ENCODE data around the gene SYPL1.

SYPL1 gene

GRCh38 chr7:106117786-106118544 lies 5.9 kb upstream of the SYPL1 start:
- Histone ChIP-seq H3K9ac (ENCODE audit: insufficient read length) (no peak overlapping the region), H3K4me3 (no peak overlapping the region), H3K27ac (no peak overlapping the region), H3K9me3 (ENCODE audit: low read depth, low read length) (no peaks in the 10 kb centered on the region), H3K36me3 (ENCODE audit: insufficient read depth, low read length) (no peaks in the 10 kb centered on the region)
- TF ChIP-seq EZH2 (IDR thresholded peaks at IDR 0.05) = no peak
- no peak for TF ChIP-seq POLR2AphosphoS5 (IDR thresholded peaks at IDR 0.05; ENCODE audit: borderline replicate concordance, low read depth, low read length)
- TF ChIP-seq FOXP2 (optimal IDR thresholded peaks at IDR 0.05; ENCODE audit: control extremely low read depth, extremely low read length, insufficient read depth) = no peak
- no peak for DNase-seq (ENCODE audit: low read depth, low spot score)

- no peak overlapping the region for H3K27ac ChIP-seq
- no peak for DNase-seq (ENCODE audit: low read depth, low spot score)
- no peaks in the 10 kb centered on the region for H3K36me3 ChIP-seq (ENCODE audit: insufficient read depth, low read length)
- no peak overlapping the region for H3K4me3 ChIP-seq
- no peak overlapping the region for H3K9ac ChIP-seq (ENCODE audit: insufficient read length)
- TF ChIP-seq FOXP2 (optimal IDR thresholded peaks at IDR 0.05; ENCODE audit: control extremely low read depth, extremely low read length, insufficient read depth) (no peak), POLR2AphosphoS5 (IDR thresholded peaks at IDR 0.05; ENCODE audit: borderline replicate concordance, low read depth, low read length) (no peak), EZH2 (IDR thresholded peaks at IDR 0.05) (no peak)
- no peaks in the 10 kb centered on the region for H3K9me3 ChIP-seq (ENCODE audit: low read depth, low read length)
Measured at GRCh38 chr7:106116161-106116704, 4.1 kb upstream of the SYPL1 start.

- Histone ChIP-seq H3K9me3 (ENCODE audit: low read depth, low read length) (no peaks in the 10 kb centered on the region), H3K27ac (no peak overlapping the region), H3K4me3 (no peak overlapping the region), H3K9ac (ENCODE audit: insufficient read length) (no peak overlapping the region), H3K36me3 (ENCODE audit: insufficient read depth, low read length) (no peaks in the 10 kb centered on the region; the same call in 1 of the 2 replicates)
- TF ChIP-seq EZH2 (IDR thresholded peaks at IDR 0.05) (no peak), POLR2AphosphoS5 (IDR thresholded peaks at IDR 0.05; ENCODE audit: borderline replicate concordance, low read depth, low read length) (no peak), FOXP2 (optimal IDR thresholded peaks at IDR 0.05; ENCODE audit: control extremely low read depth, extremely low read length, insufficient read depth) (no peak)
- DNase-seq (ENCODE audit: low read depth, low spot score) = no peak
Measured at GRCh38 chr7:106114716-106115383, 2.7 kb upstream of the SYPL1 start.

GRCh38 chr7:106112972-106113421 lies 885 bp upstream of the SYPL1 start:
- peak overlapping the region; percentile 87; the same call in 1 of the 2 replicates for H3K27ac ChIP-seq
- H3K4me3 ChIP-seq = peak overlapping the region; percentile 99
- DNase-seq (ENCODE audit: low read depth, low spot score) = no peak
- TF ChIP-seq FOXP2 (optimal IDR thresholded peaks at IDR 0.05; ENCODE audit: control extremely low read depth, extremely low read length, insufficient read depth) = no peak
- TF ChIP-seq EZH2 (IDR thresholded peaks at IDR 0.05) = no peak
- no peak for TF ChIP-seq POLR2AphosphoS5 (IDR thresholded peaks at IDR 0.05; ENCODE audit: borderline replicate concordance, low read depth, low read length)
- H3K36me3 ChIP-seq (ENCODE audit: insufficient read depth, low read length) = no peaks in the 10 kb centered on the region; the same call in 1 of the 2 replicates
- H3K9me3 ChIP-seq (ENCODE audit: low read depth, low read length) = no peaks in the 10 kb centered on the region
- H3K9ac ChIP-seq (ENCODE audit: insufficient read length) = peak overlapping the region; percentile 86

- no peak for DNase-seq (ENCODE audit: low read depth, low spot score)
- Histone ChIP-seq H3K4me3 (peak overlapping the region; percentile 99), H3K9me3 (ENCODE audit: low read depth, low read length) (no peaks in the 10 kb centered on the region), H3K27ac (peak overlapping the region; percentile 87), H3K9ac (ENCODE audit: insufficient read length) (peak overlapping the region; percentile 94), H3K36me3 (ENCODE audit: insufficient read depth, low read length) (peaks cover 4% of the 10 kb centered on the region)
- TF ChIP-seq POLR2AphosphoS5 (IDR thresholded peaks at IDR 0.05; ENCODE audit: borderline replicate concordance, low read depth, low read length) (no peak), EZH2 (IDR thresholded peaks at IDR 0.05) (no peak), FOXP2 (optimal IDR thresholded peaks at IDR 0.05; ENCODE audit: control extremely low read depth, extremely low read length, insufficient read depth) (no peak)
Measured at GRCh38 chr7:106111655-106112117, 426 bp downstream of the SYPL1 start.

- no peak for DNase-seq (ENCODE audit: low read depth, low spot score)
- H3K9ac ChIP-seq (ENCODE audit: insufficient read length) = peak overlapping the region; percentile 94
- no peaks in the 10 kb centered on the region for H3K9me3 ChIP-seq (ENCODE audit: low read depth, low read length)
- peaks cover 8% of the 10 kb centered on the region for H3K36me3 ChIP-seq (ENCODE audit: insufficient read depth, low read length)
- H3K4me3 ChIP-seq = peak overlapping the region; percentile 99
- H3K27ac ChIP-seq = peak overlapping the region; percentile 87
- TF ChIP-seq FOXP2 (optimal IDR thresholded peaks at IDR 0.05; ENCODE audit: control extremely low read depth, extremely low read length, insufficient read depth) = no peak
- no peak; the same call in 1 of the 2 replicates for TF ChIP-seq POLR2AphosphoS5 (IDR thresholded peaks at IDR 0.05; ENCODE audit: borderline replicate concordance, low read depth, low read length)
- TF ChIP-seq EZH2 (IDR thresholded peaks at IDR 0.05) = no peak
Measured at GRCh38 chr7:106110885-106111654, 1.0 kb downstream of the SYPL1 start.

- Histone ChIP-seq H3K9ac (ENCODE audit: insufficient read length) (peak overlapping the region; percentile 94), H3K27ac (no peak overlapping the region), H3K4me3 (peak overlapping the region; percentile 99), H3K9me3 (ENCODE audit: low read depth, low read length) (no peaks in the 10 kb centered on the region), H3K36me3 (ENCODE audit: insufficient read depth, low read length) (peaks cover 14% of the 10 kb centered on the region)
- no peak for TF ChIP-seq POLR2AphosphoS5 (IDR thresholded peaks at IDR 0.05; ENCODE audit: borderline replicate concordance, low read depth, low read length)
- TF ChIP-seq FOXP2 (optimal IDR thresholded peaks at IDR 0.05; ENCODE audit: control extremely low read depth, extremely low read length, insufficient read depth) = no peak
- DNase-seq (ENCODE audit: low read depth, low spot score) = no peak
Measured at GRCh38 chr7:106110238-106110560, 1.9 kb downstream of the SYPL1 start.
